GM19043 (cell line): ENCODE data around the gene BCAS3.

Experiments used
- ATAC-seq: cut with Tn5 transposase; IDR thresholded peaks from one replicate; pipeline ENCODE4 v1.9.1; 2021; ENCODE audit warnings: low read depth; ENCODE audit not compliant: unreplicated experiment

The BCAS3 gene

GRCh38 chr17:61384692-61385576 lies 707.3 kb downstream of the BCAS3 start:
- ATAC-seq = no peak

GRCh38 chr17:61385577-61386236 lies 708.1 kb downstream of the BCAS3 start:
- ATAC-seq = no peak

- ATAC-seq = no peak
These were observed 708.6 kb downstream of the BCAS3 start for GRCh38 chr17:61386251-61386650.

- ATAC-seq = no peak
These were observed 709.4 kb downstream of the BCAS3 start for GRCh38 chr17:61387011-61387410.

GRCh38 chr17:61387511-61388305 lies 710.1 kb downstream of the BCAS3 start:
- ATAC-seq = no peak

GRCh38 chr17:61388561-61389356 lies 711.1 kb downstream of the BCAS3 start:
- no peak for ATAC-seq

GRCh38 chr17:61389670-61390478 lies 712.2 kb downstream of the BCAS3 start:
- ATAC-seq = no peak

- ATAC-seq = no peak
These were observed 712.8 kb downstream of the BCAS3 start for GRCh38 chr17:61390479-61390791.

- no peak for ATAC-seq
These were observed 714.1 kb downstream of the BCAS3 start for GRCh38 chr17:61391595-61392291.

- no peak for ATAC-seq
These were observed 715.0 kb downstream of the BCAS3 start for GRCh38 chr17:61392679-61393078.

- ATAC-seq = no peak
These were observed 715.9 kb downstream of the BCAS3 start for GRCh38 chr17:61393550-61393903.

GRCh38 chr17:61393904-61394629 lies 716.4 kb downstream of the BCAS3 start:
- no peak for ATAC-seq

- no peak for ATAC-seq
These were observed 717.2 kb downstream of the BCAS3 start for GRCh38 chr17:61394630-61395408.

- no peak for ATAC-seq
These were observed 717.8 kb downstream of the BCAS3 start for GRCh38 chr17:61395409-61395982.

- no peak for ATAC-seq
These were observed 718.4 kb downstream of the BCAS3 start for GRCh38 chr17:61395983-61396585.

- no peak for ATAC-seq
These were observed 719.0 kb downstream of the BCAS3 start for GRCh38 chr17:61396586-61397085.
